HG03066 (cell line): ENCODE data around the gene AP5Z1.

Experiments
- ATAC-seq: cut with Tn5 transposase; IDR thresholded peaks from one replicate; pipeline ENCODE4 v1.9.1; 2021; ENCODE audit warnings: low read depth; ENCODE audit not compliant: unreplicated experiment

Gene AP5Z1

GRCh38 chr7:4836206-4836661, 60.8 kb downstream of the AP5Z1 start:
- ATAC-seq: no peak

GRCh38 chr7:4837041-4837802, 61.8 kb downstream of the AP5Z1 start:
- no peak for ATAC-seq

- no peak for ATAC-seq
Observed at GRCh38 chr7:4837803-4838625, 62.6 kb downstream of the AP5Z1 start.

DNA sequence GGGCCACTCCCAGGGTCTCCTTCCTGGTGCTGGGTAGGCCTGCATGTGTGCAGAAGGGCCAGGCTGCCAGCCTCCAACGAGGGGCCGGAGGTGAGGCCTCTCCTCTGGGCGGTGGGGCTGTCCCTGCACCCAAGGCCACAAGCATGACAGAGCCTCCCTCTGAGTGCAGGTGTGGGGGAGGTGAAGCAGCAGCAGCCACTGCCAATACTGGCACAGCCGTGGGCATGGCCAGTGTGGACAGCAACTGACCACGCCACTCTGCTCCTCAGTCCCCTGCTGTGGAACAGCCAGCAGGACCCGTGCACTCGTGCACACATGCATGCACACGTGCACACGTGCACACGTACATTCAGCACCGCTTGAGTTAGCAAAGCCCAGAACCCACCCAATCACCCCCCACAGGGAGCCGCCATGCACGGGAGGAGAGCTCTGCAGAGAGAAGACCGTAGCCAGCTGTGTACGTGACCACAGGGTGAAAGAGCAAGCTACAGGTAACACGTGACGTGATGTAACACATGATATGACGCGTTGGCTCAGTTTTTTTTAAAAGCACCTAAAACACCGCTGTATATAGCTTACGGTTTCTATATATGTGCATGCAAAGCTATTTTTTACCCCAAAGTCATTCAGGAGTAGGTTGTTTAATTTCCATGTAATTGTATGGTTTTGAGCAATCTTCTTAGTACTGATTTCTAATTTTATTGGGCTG, 63.4 kb downstream of the AP5Z1 start:
- no peak for ATAC-seq

DNA sequence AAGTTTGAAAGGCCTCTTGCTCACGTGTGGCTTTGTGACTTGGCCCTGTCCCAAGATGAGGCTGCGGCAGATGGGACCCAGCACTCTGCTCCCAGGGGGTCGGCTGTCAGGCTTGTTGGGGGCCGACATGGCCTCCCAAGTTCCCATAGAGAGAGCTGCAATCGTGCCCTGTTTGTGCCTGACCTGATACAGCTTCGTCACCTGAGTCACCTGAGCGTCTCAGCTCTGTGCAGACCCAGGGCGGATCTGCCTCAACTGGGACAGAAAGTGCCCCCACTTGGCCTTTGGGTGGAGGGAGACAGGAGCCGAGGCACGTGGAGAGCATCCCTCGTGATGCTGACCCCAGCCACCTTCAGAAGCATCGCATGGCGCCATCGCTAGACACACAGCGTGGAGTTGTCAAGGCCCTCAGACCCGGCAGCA, 64.7 kb downstream of the AP5Z1 start:
- ATAC-seq: no peak
